Stimulated activated CD4-positive, alpha-beta T cell treated with anti-CD3 and anti-CD28 coated beads, TNF-alpha, amount 100 ng/mL, for 4 hours (primary cell): ENCODE data around the gene CCL28.

Source experiments
- DNase-seq, 3 experiments: peaks; one replicate each; pipeline ENCODE4 v3.0.0-alpha.2; 2020; ENCODE audit warnings: low read depth in 3 of 3

The CCL28 gene

GRCh38 chr5:43357878-43358281 lies 54.3 kb downstream of the CCL28 start:
- DNase-seq, result no peak

GRCh38 chr5:43357067-43357466 lies 55.1 kb downstream of the CCL28 start:
- DNase-seq, result no peak

- DNase-seq, result no peak
Observed at GRCh38 chr5:43354774-43355173, 57.4 kb downstream of the CCL28 start.

- no peak for DNase-seq
Observed at GRCh38 chr5:43353668-43354067, 58.5 kb downstream of the CCL28 start.

GRCh38 chr5:43352915-43353314 lies 59.3 kb downstream of the CCL28 start:
- DNase-seq, result no peak

GRCh38 chr5:43352131-43352530 lies 60.1 kb downstream of the CCL28 start:
- no peak for DNase-seq

GRCh38 chr5:43348861-43349363 lies 63.3 kb downstream of the CCL28 start:
- DNase-seq, result no peak

GRCh38 chr5:43348207-43348606 lies 64.0 kb downstream of the CCL28 start:
- no peak for DNase-seq

GRCh38 chr5:43338862-43339261 lies 73.3 kb downstream of the CCL28 start:
- no peak for DNase-seq

GRCh38 chr5:43336159-43336558 lies 76.0 kb downstream of the CCL28 start:
- no peak for DNase-seq

- DNase-seq, result no peak
Observed at GRCh38 chr5:43335681-43336080, 76.5 kb downstream of the CCL28 start.

- no peak for DNase-seq
Observed at GRCh38 chr5:43332401-43332800, 79.8 kb downstream of the CCL28 start.
